CD4-positive, alpha-beta T cell treated with Interleukin-6 for 4 hours (primary cell): ENCODE data around the gene MALAT1.
"Not testable (repeated sequence)": the region's sequence is repeated elsewhere in the genome, so short reads cannot be mapped to it uniquely, and the experiment has no call there.

Source experiments
- DNase-seq: peaks from one replicate; pipeline ENCODE4 v3.0.0-alpha.2; 2020; ENCODE audit warnings: mixed read lengths

Gene MALAT1

DNA sequence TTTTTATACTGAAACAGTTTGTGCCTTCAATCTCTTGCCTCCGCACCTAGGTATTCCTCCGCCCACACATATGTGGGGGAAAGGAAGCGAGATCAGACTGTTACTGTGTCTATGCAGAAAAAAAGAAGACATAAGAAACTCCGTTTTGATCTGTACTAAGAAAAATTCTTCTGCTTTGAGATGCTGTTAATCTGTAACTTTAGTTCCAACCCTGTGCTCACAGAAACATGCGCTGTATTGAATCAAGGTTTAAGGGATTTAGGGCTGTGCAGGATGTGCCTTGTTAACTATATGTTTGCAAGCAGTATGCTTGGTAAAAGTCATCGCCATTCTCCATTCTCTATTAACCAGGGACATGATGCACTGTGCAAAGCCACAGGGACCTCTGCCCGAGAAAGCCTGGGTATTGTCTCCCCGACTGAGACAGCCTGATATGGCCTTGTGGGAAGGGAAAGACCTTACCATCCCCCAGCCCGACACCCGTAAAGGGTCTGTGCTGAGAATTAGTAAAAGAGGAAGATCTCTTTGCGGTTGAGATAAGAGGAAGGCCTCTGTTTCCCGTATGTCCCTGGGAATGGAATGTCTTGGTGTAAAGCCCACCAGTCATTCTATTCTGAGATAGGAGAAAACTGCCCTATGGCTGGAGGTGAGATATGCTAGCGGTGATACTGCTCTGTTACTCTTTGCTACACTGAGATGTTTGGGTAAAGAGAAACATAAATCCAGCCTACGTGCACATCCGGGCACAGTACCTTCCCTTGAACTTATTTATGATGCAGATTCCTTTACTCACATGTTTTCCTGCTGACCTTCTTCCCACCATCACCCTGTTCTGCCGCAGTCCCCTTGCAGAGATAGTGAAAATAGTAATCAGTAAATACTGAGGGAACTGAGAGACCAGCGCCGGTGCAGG, 24.1 kb downstream of the MALAT1 start:
- peak; percentile 54 for DNase-seq

DNA sequence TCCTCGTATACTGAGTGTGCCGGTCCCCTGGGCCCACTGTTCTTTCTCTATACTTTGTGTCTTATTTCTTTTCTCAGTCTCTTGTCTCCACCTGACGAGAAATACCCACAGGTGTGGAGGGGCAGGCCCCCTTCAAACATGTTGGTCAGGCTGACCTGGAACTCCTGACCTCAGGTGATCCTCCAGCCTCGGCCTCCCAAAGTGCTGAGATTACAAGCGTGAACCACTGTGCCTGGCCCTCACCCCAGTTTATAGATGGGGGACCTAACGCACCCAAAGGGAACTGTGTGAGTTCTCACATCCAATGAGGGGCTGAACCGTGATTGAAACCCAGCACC, 24.8 kb downstream of the MALAT1 start:
- not testable (repeated sequence) for DNase-seq

DNA sequence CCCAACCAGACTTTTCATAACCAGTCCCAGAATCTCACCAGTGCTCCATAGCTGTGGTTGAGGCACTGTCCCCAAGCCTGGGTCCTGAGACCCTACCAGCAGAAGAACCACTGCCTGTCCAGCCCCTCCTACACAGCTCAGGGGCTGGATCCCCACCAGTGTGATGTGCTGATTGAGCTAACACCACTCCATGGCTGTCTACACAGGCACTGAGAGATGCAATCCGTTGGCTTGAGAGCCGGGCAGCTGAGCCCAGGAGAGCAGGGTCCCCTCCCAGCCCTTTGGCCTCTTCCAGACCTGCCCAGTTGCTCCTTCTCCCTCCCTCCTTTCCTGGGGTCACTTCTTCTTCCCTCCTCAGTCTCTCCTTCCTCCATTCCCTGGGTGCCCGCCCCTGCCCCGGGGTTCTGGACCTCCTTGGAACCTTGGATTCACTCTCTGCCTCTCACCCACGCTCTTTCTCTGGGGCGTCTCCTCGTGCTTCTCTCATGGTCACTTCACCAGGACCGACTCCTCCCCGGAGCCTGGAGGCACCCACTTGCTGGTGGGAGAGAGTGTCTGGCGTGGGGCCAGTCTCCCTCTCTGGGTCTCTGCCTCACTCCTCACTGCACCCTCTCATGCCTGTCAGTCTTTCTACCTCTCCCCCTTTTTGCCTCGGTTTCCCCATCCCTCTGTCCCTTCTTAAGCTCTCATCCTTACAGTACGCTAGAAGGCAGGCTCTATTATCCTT, 25.3 kb downstream of the MALAT1 start:
- DNase-seq, result no peak

DNA sequence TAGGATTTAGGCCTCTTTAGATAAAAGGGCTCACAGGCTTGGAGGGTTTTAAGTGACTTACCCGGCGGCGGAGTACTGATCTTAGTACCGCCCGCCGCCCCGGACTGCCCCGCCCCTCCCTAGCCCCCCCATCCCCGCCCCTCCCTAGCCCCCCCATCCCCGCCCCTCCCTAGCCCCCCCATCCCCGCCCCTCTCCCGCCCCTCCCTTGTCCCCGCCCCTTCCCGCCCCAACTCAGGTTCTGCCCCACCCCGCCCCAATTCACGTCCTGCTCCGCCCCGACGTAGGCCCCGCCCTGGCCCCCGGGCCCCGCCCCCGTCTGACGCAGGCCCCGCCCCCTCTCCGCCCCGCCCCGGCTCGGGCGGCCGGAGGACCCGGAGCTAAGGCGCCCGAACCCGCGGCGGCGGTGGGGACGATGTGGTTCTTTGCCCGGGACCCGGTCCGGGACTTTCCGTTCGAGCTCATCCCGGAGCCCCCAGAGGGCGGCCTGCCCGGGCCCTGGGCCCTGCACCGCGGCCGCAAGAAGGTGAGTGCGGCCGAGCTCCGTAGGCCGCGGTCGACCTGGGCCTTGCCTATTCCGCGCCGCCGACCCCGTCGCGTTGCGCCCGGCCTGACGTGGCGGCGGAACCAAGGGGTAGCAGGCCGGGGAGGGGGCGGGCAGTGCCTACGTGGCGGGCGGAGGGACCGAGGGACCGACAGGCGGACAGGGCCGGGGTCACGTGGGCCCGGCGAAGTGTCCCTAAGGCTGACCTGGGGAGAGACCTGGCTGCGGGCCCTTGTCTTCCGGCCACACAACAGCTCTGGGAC, 26.1 kb downstream of the MALAT1 start, which contains the start of gene SCYL1:
SCYL1 (plus strand) TSS at position 343 of the 805 bp plus-strand sequence; CDS start at position 414, 71 bp downstream.
- DNase-seq, result peak; percentile 78

- DNase-seq, result peak; percentile 35
Measured at GRCh38 chr11:65525546-65526480, 27.0 kb downstream of the MALAT1 start.

DNA sequence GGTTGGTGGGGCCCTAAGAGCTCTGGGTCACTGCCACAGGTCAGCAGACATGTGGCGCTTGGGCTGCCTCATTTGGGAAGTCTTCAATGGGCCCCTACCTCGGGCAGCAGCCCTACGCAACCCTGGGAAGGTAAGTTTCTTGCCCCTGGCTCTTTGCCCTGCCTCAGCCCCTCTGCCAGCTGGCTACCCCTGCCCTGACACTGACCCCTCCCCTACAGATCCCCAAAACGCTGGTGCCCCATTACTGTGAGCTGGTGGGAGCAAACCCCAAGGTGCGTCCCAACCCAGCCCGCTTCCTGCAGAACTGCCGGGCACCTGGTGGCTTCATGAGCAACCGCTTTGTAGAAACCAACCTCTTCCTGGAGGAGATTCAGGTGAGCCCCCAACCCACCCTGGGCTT, 27.9 kb downstream of the MALAT1 start:
- DNase-seq, result no peak

DNA sequence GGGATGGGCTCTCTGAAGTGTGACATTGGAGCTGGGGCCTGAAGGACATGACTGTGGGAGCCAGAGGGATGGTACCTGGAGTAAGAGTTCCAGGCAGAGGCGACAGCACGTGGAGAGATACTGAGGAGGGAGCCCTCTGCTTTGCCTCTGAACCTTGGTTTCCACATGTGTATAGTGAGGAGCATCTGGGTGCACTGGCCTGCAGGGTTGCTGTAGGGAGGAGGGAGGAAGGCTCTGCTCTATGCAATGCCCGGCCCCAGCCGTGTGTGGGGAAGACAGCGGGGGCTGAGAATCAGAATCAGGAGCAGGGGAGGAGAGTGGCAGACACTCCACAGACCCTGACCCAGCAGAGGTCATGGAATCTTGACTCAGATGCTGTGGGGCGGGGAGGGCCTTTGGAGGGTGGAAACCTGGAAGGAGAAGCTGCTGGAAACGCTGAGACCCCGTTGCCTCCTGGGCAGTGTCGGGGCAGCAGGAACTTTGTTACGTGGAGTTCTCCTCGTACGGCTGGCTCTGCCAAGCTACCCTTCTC, 30.0 kb downstream of the MALAT1 start:
- no peak for DNase-seq

- no peak for DNase-seq
Measured at GRCh38 chr11:65529475-65530156, 30.8 kb downstream of the MALAT1 start.

DNA sequence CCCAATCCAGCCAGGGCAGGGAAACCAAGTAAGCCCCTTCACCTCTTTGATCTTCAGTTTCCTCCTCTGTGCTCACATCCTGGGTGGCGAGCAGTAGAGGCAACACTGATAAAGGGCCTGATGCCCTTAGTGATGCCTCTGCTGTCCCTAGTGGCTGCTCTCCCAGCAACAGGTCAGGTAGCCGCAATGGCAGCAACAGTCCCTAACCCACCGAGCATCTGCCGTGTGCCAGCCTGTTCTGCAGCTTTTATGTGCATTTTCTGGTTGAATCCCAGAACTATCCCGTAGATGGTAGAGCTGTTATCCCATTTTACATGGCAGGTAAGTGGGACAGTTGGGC, 31.3 kb downstream of the MALAT1 start:
- DNase-seq, result peak; percentile 37

DNA sequence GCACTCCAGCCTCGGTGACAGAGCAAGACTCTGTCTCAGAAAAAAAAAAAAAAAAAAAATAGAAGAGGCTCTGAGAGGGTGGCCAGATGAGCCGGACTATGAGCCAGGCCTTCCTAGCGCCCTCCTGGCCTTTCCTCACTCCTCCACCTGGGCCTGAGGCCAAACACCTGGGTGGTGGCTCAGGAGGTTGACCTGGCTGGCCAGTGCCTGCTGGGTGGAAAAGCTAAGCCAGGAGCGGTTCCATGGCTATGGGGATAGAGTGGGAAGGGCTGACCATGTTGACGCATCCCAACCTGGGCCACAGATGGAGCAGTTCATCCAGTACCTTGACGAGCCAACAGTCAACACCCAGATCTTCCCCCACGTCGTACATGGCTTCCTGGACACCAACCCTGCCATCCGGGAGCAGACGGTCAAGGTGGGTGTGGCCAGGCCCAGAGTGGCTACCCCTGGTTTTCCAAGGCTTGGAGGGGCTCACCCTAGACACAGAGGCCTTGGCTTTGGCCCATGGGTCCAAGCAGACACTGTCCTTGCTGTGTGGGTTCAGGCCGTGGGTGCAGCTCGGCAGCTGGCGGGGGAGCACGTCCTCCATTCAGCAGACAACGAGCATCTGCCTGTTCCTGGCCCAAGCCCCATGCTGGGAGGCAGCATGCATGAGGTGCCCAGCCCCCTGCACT, 33.7 kb downstream of the MALAT1 start:
- DNase-seq, result no peak

DNA sequence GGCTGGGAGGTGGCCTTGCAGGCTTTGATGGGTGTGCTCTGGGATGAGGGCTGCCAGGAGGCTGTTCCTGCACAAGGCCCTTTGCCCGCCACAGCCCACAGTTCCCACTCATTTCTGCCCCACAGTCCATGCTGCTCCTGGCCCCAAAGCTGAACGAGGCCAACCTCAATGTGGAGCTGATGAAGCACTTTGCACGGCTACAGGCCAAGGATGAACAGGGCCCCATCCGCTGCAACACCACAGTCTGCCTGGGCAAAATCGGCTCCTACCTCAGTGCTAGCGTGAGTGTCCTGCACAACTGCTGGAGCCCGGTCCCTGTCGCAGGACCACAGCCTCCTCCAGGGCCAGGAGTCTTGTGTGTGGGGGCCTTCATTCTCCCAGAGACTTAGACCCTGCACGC, 36.3 kb downstream of the MALAT1 start:
- no peak for DNase-seq

DNA sequence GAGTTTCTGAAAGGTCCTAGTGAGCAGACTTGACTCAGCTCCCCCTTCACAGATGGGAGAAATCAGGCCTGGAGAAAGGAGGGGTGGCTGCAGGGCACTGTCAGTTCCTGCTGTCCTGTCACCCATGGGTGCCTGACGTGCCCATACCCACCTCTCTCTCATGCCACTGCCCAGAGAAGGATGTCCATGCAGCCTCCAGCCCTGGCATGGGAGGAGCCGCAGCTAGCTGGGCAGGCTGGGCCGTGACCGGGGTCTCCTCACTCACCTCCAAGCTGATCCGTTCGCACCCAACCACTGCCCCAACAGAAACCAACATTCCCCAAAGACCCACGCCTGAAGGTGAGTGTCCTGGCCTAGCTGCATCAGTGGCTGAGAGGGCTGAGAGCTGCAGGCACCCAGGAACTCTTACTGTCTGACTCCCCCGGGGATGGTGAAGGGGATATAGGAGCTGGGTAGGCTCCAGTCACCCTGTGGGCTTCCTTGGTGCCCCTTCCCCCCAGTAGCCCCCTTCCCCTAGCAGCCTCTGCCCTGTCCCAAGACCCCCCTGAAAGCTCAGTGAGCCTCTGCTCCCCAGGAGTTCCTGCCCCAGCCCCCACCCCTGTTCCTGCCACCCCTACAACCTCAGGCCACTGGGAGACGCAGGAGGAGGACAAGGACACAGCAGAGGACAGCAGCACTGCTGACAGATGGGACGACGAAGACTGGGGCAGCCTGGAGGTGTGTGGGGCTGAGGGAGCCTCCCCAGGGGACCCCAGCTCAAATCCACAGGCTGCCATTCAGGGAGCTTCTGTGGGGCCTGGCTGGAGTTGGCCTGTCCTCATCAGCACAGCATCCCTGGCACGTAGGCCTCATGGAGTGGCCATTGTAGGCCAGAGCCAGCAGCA, 37.8 kb downstream of the MALAT1 start:
- no peak for DNase-seq

DNA sequence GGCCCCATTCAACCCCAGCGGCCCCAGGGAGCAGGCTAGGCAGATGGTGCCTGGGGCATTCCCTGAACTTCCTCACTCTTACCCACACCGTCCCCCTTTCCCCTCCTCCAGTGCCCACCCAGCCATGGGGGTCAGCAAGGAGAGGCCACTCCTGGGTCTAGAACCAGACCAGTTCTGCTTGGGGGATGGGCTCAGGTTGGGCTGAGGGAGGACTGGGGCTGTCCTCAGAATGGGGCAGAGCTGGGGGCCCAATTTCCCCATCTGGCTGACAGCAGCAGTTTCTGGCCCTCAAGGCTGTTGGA, 38.4 kb downstream of the MALAT1 start:
- DNase-seq, result no peak

- DNase-seq, result no peak
Measured at GRCh38 chr11:65537620-65538231, 38.9 kb downstream of the MALAT1 start.

- DNase-seq, result no peak
Measured at GRCh38 chr11:65538232-65538914, 39.5 kb downstream of the MALAT1 start.

DNA sequence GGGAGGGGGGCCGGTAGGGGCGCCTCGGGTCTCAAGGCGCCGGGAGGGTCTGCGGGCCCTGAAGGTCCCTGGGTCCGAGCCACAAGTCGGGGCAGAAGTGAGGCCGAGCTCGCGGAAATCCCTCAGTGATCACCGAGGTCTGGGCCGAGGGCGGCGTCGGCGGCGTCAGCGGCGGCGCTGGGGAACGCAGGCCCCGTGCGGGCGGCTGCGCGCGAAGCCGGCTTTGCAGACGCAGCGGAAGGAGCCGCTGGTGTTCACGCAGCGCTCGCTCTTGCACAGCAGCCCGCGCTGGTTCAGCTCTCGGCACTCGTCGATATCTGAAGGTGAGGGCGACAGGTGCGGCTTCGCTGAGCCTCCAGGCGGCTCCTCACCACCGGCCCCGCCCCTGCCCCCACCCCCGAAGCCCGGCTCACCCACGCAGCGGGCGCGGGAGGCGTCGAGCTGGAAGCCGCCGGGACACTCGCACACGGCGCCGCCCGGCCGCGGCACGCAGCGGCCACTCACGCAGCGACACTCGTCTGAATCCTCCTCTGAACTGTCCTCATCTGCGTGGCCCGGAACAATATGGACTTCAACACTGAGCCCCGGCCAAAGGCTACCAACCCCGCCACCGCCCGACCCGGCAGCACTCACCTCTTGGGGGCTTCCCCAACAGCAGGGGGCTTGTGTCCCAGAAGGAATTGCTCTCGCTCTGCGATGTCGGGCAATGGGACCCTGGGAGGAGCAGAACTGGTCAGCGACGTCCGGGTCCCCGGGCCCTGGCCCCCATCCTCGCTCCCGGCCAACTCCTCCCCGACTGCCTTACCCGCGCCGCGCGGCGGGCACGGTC, 40.3 kb downstream of the MALAT1 start:
- no peak for DNase-seq

DNA sequence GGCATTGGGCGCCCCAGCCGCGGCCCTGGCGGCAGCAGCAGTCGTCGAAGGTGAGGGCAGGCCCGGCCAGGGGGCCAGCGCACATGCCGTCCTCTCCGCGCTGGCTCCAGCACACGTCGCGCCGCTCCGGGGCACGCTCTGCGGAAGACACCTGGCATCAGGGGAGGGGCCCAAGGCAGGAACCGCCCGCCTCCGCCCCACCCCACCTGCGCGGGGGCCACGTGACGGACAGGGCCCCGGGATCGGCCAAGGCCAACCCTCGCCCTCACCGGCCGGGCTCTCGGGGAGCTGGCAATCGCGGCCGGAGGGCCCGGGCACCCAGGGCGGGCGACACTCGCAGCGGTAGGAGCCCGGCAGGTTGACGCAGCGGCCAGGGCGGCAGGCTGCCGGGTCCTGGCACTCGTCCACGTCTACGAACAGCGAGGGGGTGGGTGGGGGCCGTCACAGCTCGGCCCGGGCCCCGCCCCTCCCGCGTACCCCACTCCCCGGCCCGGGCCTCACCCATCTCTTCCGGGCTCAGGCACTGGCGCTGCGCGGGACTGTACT, 41.0 kb downstream of the MALAT1 start:
- DNase-seq, result no peak
